ENCODE data around the gene SGCD. TPM values are rescaled to one million over a fixed set of nuclear protein-coding genes. Genes with fewer than 3 reads are reported as not detected.

The SGCD gene
- total and polyA plus RNA-seq, 9 of the 15 experiments (the other 6 are each of a cell fraction or from before 2014, with no cell fraction given): not detected

DNA sequence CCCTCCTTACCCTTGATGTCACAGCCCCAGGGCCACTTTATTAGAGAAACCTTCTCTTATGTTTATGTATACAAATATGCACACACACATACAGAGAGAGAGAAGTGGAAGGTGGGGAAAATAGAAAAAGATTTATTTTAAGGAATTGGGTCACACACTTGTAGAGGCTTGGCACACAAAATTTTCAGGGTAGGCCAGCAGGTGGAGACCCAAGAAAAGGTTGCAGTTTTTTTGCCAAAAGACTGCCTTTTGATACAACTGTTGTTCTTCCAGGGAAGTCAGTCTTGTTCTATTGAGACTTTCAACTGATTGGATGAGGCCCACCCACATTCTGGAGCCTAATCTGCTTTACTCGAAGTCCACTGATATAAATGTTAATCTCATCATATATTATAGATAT, 392.0 kb downstream of the SGCD start (continued):
- TF ChIP-seq REST (IDR thresholded peaks at IDR 0.05; ENCODE audit: borderline replicate concordance) (no peak), REST (CRISPR knock-in tag; IDR thresholded peaks at IDR 0.05; ENCODE audit: low read depth) (no peak), RBM15 (IDR thresholded peaks at IDR 0.05; ENCODE audit: insufficient read depth, low read length) (no peak), PTTG1 (tag; IDR thresholded peaks at IDR 0.05; ENCODE audit: low read depth) (no peak), EZH2 (IDR thresholded peaks at IDR 0.05; ENCODE audit: borderline replicate concordance, low read depth, low read length) (no peak), MAX (CRISPR knock-in tag; IDR thresholded peaks at IDR 0.05) (no peak), ZKSCAN1 (IDR thresholded peaks at IDR 0.05; ENCODE audit: low read depth, low read length) (no peak), RB1 (IDR thresholded peaks at IDR 0.05; ENCODE audit: low read depth) (no peak), GTF2E2 (tag; IDR thresholded peaks at IDR 0.05) (no peak), POU5F1 (IDR thresholded peaks at IDR 0.05; ENCODE audit: borderline replicate concordance, low read depth, low read length, partially characterized antibody) (no peak), HMGXB4 (CRISPR knock-in tag; IDR thresholded peaks at IDR 0.05) (no peak)
- TF ChIP-seq, protein P1, sequence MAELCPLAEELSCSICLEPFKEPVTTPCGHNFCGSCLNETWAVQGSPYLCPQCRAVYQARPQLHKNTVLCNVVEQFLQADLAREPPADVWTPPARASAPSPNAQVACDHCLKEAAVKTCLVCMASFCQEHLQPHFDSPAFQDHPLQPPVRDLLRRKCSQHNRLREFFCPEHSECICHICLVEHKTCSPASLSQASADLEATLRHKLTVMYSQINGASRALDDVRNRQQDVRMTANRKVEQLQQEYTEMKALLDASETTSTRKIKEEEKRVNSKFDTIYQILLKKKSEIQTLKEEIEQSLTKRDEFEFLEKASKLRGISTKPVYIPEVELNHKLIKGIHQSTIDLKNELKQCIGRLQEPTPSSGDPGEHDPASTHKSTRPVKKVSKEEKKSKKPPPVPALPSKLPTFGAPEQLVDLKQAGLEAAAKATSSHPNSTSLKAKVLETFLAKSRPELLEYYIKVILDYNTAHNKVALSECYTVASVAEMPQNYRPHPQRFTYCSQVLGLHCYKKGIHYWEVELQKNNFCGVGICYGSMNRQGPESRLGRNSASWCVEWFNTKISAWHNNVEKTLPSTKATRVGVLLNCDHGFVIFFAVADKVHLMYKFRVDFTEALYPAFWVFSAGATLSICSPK (IDR thresholded peaks at IDR 0.05; ENCODE audit: borderline replicate concordance): no peak
